Effector memory CD4-positive, alpha-beta T cell (primary cell): ENCODE measurements around the gene AKAP8.
"Not testable (repeated sequence)": the region's sequence is repeated elsewhere in the genome, so short reads cannot be mapped to it uniquely, and the experiment has no call there.

Experiments
- DNase-seq, 3 donors: peaks; one replicate each; pipeline ENCODE4 v3.0.0-alpha.2; 2020
- H3K27ac ChIP-seq: 2 replicates; pipeline ENCODE4 v1.7.0; 2013; ENCODE audit warnings: mild to moderate bottlenecking, low read length, moderate library complexity; ENCODE audit not compliant: insufficient read depth, poor library complexity, severe bottlenecking
- H3K27me3 ChIP-seq: replicated peaks from 2 replicates; pipeline ENCODE4 v1.7.0; 2013; ENCODE audit warnings: mild to moderate bottlenecking, low read length; ENCODE audit not compliant: insufficient read depth, control insufficient read depth, poor library complexity, severe bottlenecking
- H3K36me3 ChIP-seq: 2 replicates; pipeline ENCODE4 v1.7.0; 2013; ENCODE audit warnings: mild to moderate bottlenecking, low read length, moderate library complexity; ENCODE audit not compliant: control insufficient read depth, insufficient read depth
- H3K4me1 ChIP-seq: 2 replicates; pipeline ENCODE4 v1.7.0; 2013; ENCODE audit warnings: low read length, mild to moderate bottlenecking; ENCODE audit not compliant: control insufficient read depth, insufficient read depth, poor library complexity, severe bottlenecking
- H3K4me3 ChIP-seq: 2 replicates; pipeline ENCODE4 v1.7.0; 2013; ENCODE audit warnings: low read length, low read depth, mild to moderate bottlenecking; ENCODE audit not compliant: insufficient read depth, poor library complexity, severe bottlenecking
- H3K9me3 ChIP-seq: 2 replicates; pipeline ENCODE4 v1.7.0; 2013; ENCODE audit warnings: mild to moderate bottlenecking, low read length, moderate library complexity; ENCODE audit not compliant: control insufficient read depth

Gene AKAP8

DNA sequence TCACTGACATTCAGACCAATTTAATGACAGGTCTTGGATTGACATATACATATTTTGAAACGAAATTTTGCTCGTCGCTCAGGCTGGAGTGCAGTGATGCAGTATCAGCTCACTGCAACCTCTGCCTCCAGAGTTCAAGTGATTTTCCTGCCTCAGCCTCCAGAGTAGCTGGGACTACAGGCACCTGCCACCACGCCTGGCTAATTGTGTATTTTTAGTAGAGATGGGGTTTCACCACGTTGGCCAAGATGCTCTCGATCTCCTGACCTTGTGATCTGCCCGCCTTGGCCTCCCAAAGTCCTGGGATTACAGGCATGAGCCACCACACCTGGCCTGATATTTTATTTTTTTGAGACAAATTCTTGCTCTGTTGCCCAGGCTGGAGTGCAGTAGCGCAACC, 27.1 kb downstream of the AKAP8 start:
- not testable (repeated sequence) for H3K27me3 ChIP-seq, H3K4me3 ChIP-seq, H3K27ac ChIP-seq, H3K9me3 ChIP-seq, H3K4me1 ChIP-seq, DNase-seq
- H3K36me3 ChIP-seq: peaks cover 24% of the 10 kb centered on the region

DNA sequence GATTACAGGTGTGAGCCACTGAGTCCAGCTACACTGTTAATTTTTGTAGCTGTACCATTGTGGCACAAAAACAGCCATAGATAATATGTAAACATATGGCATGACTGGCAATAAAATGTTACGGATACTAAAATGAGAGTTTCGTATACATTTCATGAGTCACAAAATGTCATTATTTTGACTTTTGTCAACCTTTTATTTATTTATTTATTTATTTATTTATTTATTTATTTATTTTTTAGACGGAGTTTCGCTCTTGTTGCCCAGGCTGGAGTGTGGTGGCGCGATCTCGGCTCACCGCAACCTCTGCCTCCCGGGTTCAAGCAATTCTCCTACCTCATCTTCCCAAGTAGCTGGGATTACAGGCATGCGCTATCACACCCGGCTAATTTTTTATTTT, 38.3 kb downstream of the AKAP8 start:
- H3K27ac ChIP-seq, H3K9me3 ChIP-seq, H3K4me3 ChIP-seq, H3K36me3 ChIP-seq, H3K27me3 ChIP-seq, DNase-seq, H3K4me1 ChIP-seq: not testable (repeated sequence)

DNA sequence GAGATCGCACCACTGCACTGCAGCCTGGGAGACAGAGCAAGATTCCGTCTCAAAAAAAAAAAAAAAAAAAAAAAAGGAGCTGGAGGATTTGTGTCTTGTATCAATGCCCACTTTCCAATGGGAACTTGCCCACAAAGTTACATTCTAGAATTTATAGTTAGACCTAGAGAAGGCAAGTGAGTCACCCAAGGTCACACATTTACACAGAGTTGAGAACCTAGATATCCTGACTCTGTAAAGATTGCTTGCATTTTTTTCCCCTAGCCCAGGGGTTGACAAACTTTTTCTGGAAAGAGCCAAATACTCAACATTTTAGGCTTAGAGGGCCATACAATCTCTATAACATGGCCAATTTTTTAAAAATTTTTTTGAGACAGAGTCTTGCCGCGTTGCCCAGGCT, 39.5 kb downstream of the AKAP8 start:
- Histone ChIP-seq H3K36me3 (no peaks in the 10 kb centered on the region), H3K27ac (no peak overlapping the region), H3K27me3 (no peaks in the 10 kb centered on the region), H3K4me1 (no peaks in the 10 kb centered on the region), H3K9me3 (no peaks in the 10 kb centered on the region), H3K4me3 (no peak overlapping the region)
- DNase-seq: no peak

DNA sequence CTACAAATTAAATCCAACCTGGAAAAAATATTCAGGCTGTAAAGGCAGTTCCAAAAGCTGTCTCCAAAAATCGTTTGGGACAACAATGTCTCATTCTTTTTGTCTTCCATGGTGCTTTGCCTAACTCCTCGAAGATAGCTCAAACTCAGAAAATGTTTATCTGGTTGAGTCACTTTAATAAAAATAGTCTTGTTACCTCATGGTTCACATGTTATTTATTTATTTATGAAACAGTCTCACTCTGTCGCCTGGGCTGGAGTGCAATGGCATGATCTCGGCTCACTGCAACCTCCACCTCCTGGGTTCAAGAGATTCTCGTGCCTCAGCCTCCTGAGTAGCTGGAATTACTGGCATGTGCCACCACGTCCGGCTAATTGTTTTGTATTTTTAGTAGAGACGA, 42.4 kb downstream of the AKAP8 start:
- Histone ChIP-seq H3K4me3 (no peak overlapping the region), H3K27ac (no peak overlapping the region), H3K27me3 (no peaks in the 10 kb centered on the region), H3K4me1 (peaks cover 2% of the 10 kb centered on the region), H3K9me3 (no peaks in the 10 kb centered on the region), H3K36me3 (no peaks in the 10 kb centered on the region)
- no peak for DNase-seq

DNA sequence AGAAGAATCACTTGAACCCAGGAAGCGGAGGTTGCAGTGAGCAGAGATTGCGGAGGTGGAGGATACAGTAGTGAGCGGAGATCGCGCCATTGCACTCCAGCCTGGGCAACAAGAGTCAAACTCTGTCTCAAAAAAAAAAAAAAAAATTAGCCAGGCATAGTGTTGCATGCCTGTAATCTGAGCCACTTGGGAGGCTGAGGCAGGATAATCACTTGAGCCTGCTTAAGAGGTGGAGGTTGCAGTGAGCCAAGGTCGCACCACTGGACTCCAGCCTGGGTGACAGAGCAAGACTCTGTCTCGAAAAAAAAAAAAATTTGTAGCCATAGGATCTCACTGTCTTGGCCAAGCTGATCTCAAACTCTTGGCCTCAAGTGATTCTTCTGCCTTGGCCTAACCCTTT, 43.6 kb downstream of the AKAP8 start:
- not testable (repeated sequence) for H3K4me3 ChIP-seq, H3K27me3 ChIP-seq, H3K27ac ChIP-seq, H3K36me3 ChIP-seq, H3K4me1 ChIP-seq, H3K9me3 ChIP-seq, DNase-seq

DNA sequence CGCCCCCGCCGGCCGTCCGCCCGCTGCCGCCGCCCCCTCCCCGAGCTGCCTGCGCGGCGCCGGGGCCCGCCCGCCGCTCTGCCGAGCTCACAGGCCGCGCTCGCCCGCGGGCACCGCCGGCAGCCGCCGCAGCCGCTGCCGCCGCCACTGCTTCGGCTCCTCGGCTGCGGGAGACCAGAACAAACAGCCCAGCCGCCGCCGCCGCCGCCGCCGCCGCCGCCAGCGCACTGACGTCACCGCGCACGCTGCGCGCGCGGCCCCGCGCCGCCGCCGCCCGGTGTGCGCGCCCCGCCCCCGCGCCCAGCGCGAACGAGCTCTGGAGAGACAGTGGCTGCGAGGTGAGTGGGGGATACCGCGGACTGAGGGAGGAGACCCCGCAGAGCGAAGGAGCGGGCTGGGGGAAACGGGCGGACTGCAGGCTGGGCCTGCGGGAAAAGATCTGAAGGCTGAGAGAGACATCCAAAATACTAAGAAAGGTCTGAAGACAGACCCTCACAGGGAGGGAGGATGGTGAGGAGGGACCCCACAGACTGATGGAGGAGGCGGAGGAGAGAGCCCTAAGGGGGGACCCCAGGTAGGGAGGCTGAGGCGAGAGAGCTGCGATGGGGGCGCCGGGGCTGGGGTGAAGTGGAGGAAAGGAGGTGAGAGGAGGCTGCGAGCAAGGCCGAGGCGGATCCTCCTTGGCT, 47.1 kb downstream of the AKAP8 start, which contains the start of gene BRD4:
Gene BRD4 (minus strand): TSS at position 229 of the 686 bp plus-strand sequence. CDS start 59,440 bp downstream, outside the sequence.
- H3K4me1 ChIP-seq: peaks cover 28% of the 10 kb centered on the region

DNA sequence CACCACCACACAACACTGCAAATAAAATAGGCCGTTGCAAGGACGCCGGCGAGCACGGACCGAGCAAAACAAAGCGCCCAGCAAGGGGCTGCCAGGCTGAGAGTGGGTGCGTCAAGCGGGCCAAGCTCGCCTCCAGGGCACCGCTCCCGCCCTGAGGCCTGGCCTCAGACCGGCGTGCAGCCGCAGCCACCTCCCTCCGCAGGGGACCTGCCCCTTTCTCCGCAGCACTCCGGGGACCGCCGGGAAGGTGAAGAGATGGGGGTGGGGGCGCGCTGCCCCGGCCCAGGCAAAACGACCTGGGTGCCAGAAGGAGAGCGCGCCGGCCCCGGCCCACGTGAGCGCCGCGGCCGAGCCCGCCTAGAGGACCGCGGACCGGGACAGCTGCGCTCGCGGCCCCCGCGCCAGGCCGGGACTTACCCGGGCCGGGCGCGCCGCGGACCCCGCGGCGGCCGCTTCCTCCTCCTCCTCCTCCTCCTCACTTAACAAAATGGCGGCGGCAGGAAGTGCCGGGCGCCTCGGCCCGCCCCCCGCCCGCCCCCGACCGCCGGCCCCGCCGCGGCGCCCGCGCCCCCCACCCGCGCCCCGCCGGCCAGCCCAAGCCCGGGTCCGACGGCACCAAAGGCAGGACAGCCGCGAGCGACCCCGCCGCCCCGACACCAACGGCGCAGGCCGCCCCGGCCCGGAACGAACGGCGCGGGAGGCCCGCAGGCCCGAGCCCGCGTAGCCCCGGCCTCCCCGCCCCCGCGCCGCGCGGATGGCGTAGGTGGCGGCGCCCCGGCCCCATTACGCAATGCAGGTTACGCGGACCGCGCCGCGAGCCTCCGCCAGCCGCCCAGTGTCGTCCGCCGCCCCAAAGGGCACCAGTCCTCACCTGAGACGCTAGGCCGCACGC, 47.9 kb downstream of the AKAP8 start:
- Histone ChIP-seq H3K9me3 (no peaks in the 10 kb centered on the region), H3K4me1 (peaks cover 36% of the 10 kb centered on the region), H3K27ac (peak overlapping the region; percentile 77), H3K4me3 (peak overlapping the region; percentile 94), H3K36me3 (no peaks in the 10 kb centered on the region), H3K27me3 (no peaks in the 10 kb centered on the region)
- peak; percentile 40 to 52 (median 45) for DNase-seq

More for the DNA sequence above, 47.1 kb downstream of the AKAP8 start, which contains the start of gene BRD4:
- peak within 1 kb of the TSS; percentile 77 for H3K27ac ChIP-seq
- H3K4me3 ChIP-seq: peak within 1 kb of the TSS; percentile 94
- no peaks in the 10 kb centered on the region for H3K9me3 ChIP-seq
- no peaks in the 10 kb centered on the region for H3K36me3 ChIP-seq
- peak; percentile 57 to 64 (median 60) for DNase-seq
- no peaks in the 10 kb centered on the region for H3K27me3 ChIP-seq

DNA sequence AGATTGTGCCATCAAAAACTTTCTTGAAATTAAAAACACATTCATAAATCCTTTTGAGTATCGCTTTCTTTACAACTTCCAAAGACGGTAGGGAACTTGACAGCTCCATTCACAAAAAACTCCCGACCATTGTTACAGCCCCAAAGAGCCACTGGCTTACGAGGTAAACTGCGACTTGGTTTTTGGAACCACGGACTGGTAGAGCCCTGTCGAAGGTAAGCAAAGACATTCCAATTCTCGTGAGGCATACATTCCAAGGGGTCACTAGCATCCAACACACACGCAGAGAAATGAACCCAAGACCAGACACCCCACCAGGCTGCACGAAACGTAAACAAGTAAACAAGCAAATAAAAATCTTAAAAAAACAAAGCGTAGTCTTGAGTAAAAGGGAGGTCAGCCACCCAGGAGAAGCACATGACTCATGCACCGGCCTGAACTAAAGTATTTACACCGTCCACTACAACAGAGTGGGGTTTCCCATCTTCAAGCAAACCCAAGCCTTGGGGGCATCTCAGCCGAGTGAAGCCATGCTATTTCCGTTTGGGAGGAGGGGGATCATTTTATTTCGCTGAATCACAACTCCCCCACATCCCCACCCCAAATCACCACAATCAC, 48.7 kb downstream of the AKAP8 start:
- Histone ChIP-seq H3K36me3 (no peaks in the 10 kb centered on the region), H3K4me1 (peaks cover 38% of the 10 kb centered on the region), H3K9me3 (no peaks in the 10 kb centered on the region), H3K4me3 (peak overlapping the region; percentile 94), H3K27ac (peak overlapping the region; percentile 77), H3K27me3 (no peaks in the 10 kb centered on the region)
- peak; percentile 12 to 21 (median 15) for DNase-seq

DNA sequence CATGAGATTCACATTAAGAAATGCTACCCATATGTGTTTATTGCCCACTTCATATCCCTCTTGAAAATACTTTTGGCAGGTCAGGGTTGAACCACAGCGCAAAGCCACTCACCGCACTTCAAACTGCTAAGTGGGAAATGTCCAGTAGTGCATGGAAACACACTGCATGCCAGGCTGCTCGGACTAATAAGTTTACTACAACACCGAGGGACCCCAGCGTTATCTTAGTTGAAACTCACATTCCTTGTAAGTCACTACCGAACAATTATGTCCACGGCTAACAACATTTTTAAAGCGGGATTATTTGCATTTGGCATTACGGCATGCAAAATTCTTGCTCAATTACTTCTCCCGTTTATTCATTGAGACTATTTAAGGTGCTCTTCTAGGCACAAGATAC, 51.3 kb downstream of the AKAP8 start:
- Histone ChIP-seq H3K4me1 (peaks cover 52% of the 10 kb centered on the region), H3K9me3 (no peaks in the 10 kb centered on the region), H3K4me3 (no peak overlapping the region), H3K27ac (no peak overlapping the region), H3K36me3 (no peaks in the 10 kb centered on the region), H3K27me3 (no peaks in the 10 kb centered on the region)
- DNase-seq: no peak
